Stimulated activated CD8-positive, alpha-beta memory T cell treated with anti-CD3 and anti-CD28 coated beads, Interleukin-7, amount 100 ng/mL, for 1 hour (primary cell): ENCODE data around the gene ISCA1.

Source experiments
- DNase-seq, 2 donors: peaks; one replicate each; pipeline ENCODE4 v3.0.0-alpha.2; 2020; ENCODE audit warnings: low read depth in 2 of 2

The ISCA1 gene

GRCh38 chr9:86222667-86223066 lies 59.7 kb downstream of the ISCA1 start:
- no peak for DNase-seq

DNA sequence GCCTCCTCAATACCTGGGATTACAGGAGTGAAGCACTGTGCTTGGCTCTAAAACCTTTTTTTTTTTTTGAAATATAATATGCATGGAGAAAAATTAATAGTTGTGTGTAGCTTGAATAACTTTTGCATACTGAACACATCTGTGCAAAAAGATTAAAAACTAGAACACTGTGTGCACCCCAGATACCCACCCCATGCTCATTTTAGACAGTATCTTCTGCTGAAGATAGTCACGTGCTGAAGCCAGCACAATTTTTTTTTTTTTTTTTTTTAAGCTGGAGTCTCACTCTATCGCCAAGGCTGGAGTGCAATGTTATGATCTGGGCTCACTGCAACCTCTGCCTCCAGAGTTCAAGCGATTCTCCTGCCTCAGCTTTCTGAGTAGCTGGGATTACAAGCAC lies 62.7 kb downstream of the ISCA1 start:
- DNase-seq = no peak

GRCh38 chr9:86217076-86217755 lies 65.1 kb downstream of the ISCA1 start:
- no peak for DNase-seq
